Ishikawa (cell line): ENCODE data around the gene SKI.

Experiments used
- EGR1 ChIP-seq: IDR thresholded peaks from 2 replicates; pipeline ENCODE4 v1.6.1; 2012
- MAX ChIP-seq: IDR thresholded peaks from 2 replicates; pipeline ENCODE4 v1.6.1; 2012

- TF ChIP-seq EGR1 (no peak), MAX (no peak)
Observed at GRCh38 chr1:2184531-2184930, 43.6 kb upstream of the SKI start.
